ENCODE data around the gene HIPK4. TPM values are rescaled to one million over a fixed set of nuclear protein-coding genes. Genes with fewer than 3 reads are reported as not detected.
A peak's percentile ranks its signal among the peaks of the same experiment; 100 is the strongest.
"Not testable (repeated sequence)": the region's sequence is repeated elsewhere in the genome, so short reads cannot be mapped to it uniquely, and the experiment has no call there.

Gene HIPK4
- total RNA-seq, 1 donor from 2014 or later, result 0.07 TPM

GRCh38 chr19:40344422-40344821, 45.6 kb downstream of the HIPK4 start:
- H3K27me3 Mint-ChIP-seq (ENCODE audit: low read depth), result no peaks in the 10 kb centered on the region
- no peak overlapping the region for H3K27ac Mint-ChIP-seq
- no peaks in the 10 kb centered on the region for H3K9me3 Mint-ChIP-seq
- DNase-seq (ENCODE audit: low spot score), result no peak
- H3K4me1 Mint-ChIP-seq (ENCODE audit: low read depth), result peaks cover 14% of the 10 kb centered on the region
- peaks cover 16% of the 10 kb centered on the region for H3K36me3 Mint-ChIP-seq (ENCODE audit: low read depth)
- intact Hi-C loops (cut with micrococcal nuclease), result no loop called here
- H3K4me3 Mint-ChIP-seq (ENCODE audit: low read depth), result no peak overlapping the region

GRCh38 chr19:40342644-40343311, 47.2 kb downstream of the HIPK4 start:
- no peaks in the 10 kb centered on the region for H3K27me3 Mint-ChIP-seq (ENCODE audit: low read depth)
- DNase-seq (ENCODE audit: low spot score), result no peak
- H3K9me3 Mint-ChIP-seq, result no peaks in the 10 kb centered on the region
- H3K36me3 Mint-ChIP-seq (ENCODE audit: low read depth), result peaks cover 24% of the 10 kb centered on the region
- H3K4me1 Mint-ChIP-seq (ENCODE audit: low read depth), result peaks cover 9% of the 10 kb centered on the region
- intact Hi-C loops (cut with micrococcal nuclease), result no loop called here
- no peak overlapping the region for H3K27ac Mint-ChIP-seq
- H3K4me3 Mint-ChIP-seq (ENCODE audit: low read depth), result no peak overlapping the region

- Mint-ChIP-seq H3K36me3 (ENCODE audit: low read depth) (peaks cover 24% of the 10 kb centered on the region), H3K4me3 (ENCODE audit: low read depth) (no peak overlapping the region), H3K9me3 (no peaks in the 10 kb centered on the region), H3K27ac (peak overlapping the region; percentile 12), H3K4me1 (ENCODE audit: low read depth) (peaks cover 1% of the 10 kb centered on the region), H3K27me3 (ENCODE audit: low read depth) (no peaks in the 10 kb centered on the region)
- intact Hi-C loops (cut with micrococcal nuclease), result no loop called here
- DNase-seq (ENCODE audit: low spot score), result no peak
These were observed 48.1 kb downstream of the HIPK4 start for GRCh38 chr19:40341601-40342482.

GRCh38 chr19:40339018-40339728, 50.8 kb downstream of the HIPK4 start:
- intact Hi-C loops (cut with micrococcal nuclease), result no loop called here
- no peak overlapping the region for H3K4me3 Mint-ChIP-seq (ENCODE audit: low read depth)
- H3K27ac Mint-ChIP-seq, result no peak overlapping the region
- no peaks in the 10 kb centered on the region for H3K9me3 Mint-ChIP-seq
- no peak for DNase-seq (ENCODE audit: low spot score)
- H3K27me3 Mint-ChIP-seq (ENCODE audit: low read depth), result no peaks in the 10 kb centered on the region
- H3K4me1 Mint-ChIP-seq (ENCODE audit: low read depth), result peaks cover 1% of the 10 kb centered on the region
- peaks cover 24% of the 10 kb centered on the region for H3K36me3 Mint-ChIP-seq (ENCODE audit: low read depth)

GRCh38 chr19:40337594-40337993, 52.4 kb downstream of the HIPK4 start:
- intact Hi-C loops (cut with micrococcal nuclease), result no loop called here
- peaks cover 32% of the 10 kb centered on the region for H3K36me3 Mint-ChIP-seq (ENCODE audit: low read depth)
- H3K4me3 Mint-ChIP-seq (ENCODE audit: low read depth), result no peak overlapping the region
- H3K9me3 Mint-ChIP-seq, result no peaks in the 10 kb centered on the region
- DNase-seq (ENCODE audit: low spot score), result no peak
- no peaks in the 10 kb centered on the region for H3K27me3 Mint-ChIP-seq (ENCODE audit: low read depth)
- H3K27ac Mint-ChIP-seq, result no peak overlapping the region
- no peaks in the 10 kb centered on the region for H3K4me1 Mint-ChIP-seq (ENCODE audit: low read depth)

- DNase-seq (ENCODE audit: low spot score), result no peak
- Mint-ChIP-seq H3K36me3 (ENCODE audit: low read depth) (peaks cover 28% of the 10 kb centered on the region), H3K4me3 (ENCODE audit: low read depth) (no peak overlapping the region), H3K27me3 (ENCODE audit: low read depth) (no peaks in the 10 kb centered on the region), H3K4me1 (ENCODE audit: low read depth) (no peaks in the 10 kb centered on the region), H3K27ac (no peak overlapping the region), H3K9me3 (no peaks in the 10 kb centered on the region)
- intact Hi-C loops (cut with micrococcal nuclease), result no loop called here
These were observed 52.9 kb downstream of the HIPK4 start for GRCh38 chr19:40337107-40337506.

GRCh38 chr19:40336601-40336900, 53.4 kb downstream of the HIPK4 start:
- Mint-ChIP-seq H3K36me3 (ENCODE audit: low read depth) (peaks cover 31% of the 10 kb centered on the region), H3K27me3 (ENCODE audit: low read depth) (no peaks in the 10 kb centered on the region), H3K4me1 (ENCODE audit: low read depth) (no peaks in the 10 kb centered on the region), H3K27ac (no peak overlapping the region), H3K9me3 (no peaks in the 10 kb centered on the region), H3K4me3 (ENCODE audit: low read depth) (no peak overlapping the region)
- DNase-seq (ENCODE audit: low spot score), result no peak
- intact Hi-C loops (cut with micrococcal nuclease), result no loop called here

- no peak overlapping the region for H3K27ac Mint-ChIP-seq
- intact Hi-C loops (cut with micrococcal nuclease), result no loop called here
- no peaks in the 10 kb centered on the region for H3K9me3 Mint-ChIP-seq
- peaks cover 34% of the 10 kb centered on the region for H3K36me3 Mint-ChIP-seq (ENCODE audit: low read depth)
- no peak for DNase-seq (ENCODE audit: low spot score)
- no peaks in the 10 kb centered on the region for H3K27me3 Mint-ChIP-seq (ENCODE audit: low read depth)
- H3K4me1 Mint-ChIP-seq (ENCODE audit: low read depth), result no peaks in the 10 kb centered on the region
- H3K4me3 Mint-ChIP-seq (ENCODE audit: low read depth), result no peak overlapping the region
These were observed 54.0 kb downstream of the HIPK4 start for GRCh38 chr19:40335855-40336600.

- Mint-ChIP-seq H3K36me3 (ENCODE audit: low read depth) (peaks cover 40% of the 10 kb centered on the region), H3K4me1 (ENCODE audit: low read depth) (no peaks in the 10 kb centered on the region), H3K4me3 (ENCODE audit: low read depth) (no peak overlapping the region), H3K27ac (no peak overlapping the region), H3K9me3 (no peaks in the 10 kb centered on the region), H3K27me3 (ENCODE audit: low read depth) (no peaks in the 10 kb centered on the region)
- no peak for DNase-seq (ENCODE audit: low spot score)
- intact Hi-C loops (cut with micrococcal nuclease), result no loop called here
These were observed 54.9 kb downstream of the HIPK4 start for GRCh38 chr19:40335101-40335500.

GRCh38 chr19:40333083-40333482, 56.9 kb downstream of the HIPK4 start:
- H3K9me3 Mint-ChIP-seq; DNase-seq (ENCODE audit: low spot score); H3K27ac Mint-ChIP-seq; H3K4me3 Mint-ChIP-seq (ENCODE audit: low read depth); H3K27me3 Mint-ChIP-seq (ENCODE audit: low read depth); H3K4me1 Mint-ChIP-seq (ENCODE audit: low read depth); intact Hi-C loops (cut with micrococcal nuclease): not testable (repeated sequence)
- peaks cover 41% of the 10 kb centered on the region for H3K36me3 Mint-ChIP-seq (ENCODE audit: low read depth)

GRCh38 chr19:40332669-40333068, 57.3 kb downstream of the HIPK4 start:
- H3K9me3 Mint-ChIP-seq, result no peaks in the 10 kb centered on the region
- no peaks in the 10 kb centered on the region for H3K4me1 Mint-ChIP-seq (ENCODE audit: low read depth)
- peaks cover 41% of the 10 kb centered on the region for H3K36me3 Mint-ChIP-seq (ENCODE audit: low read depth)
- intact Hi-C loops (cut with micrococcal nuclease), result no loop called here
- H3K4me3 Mint-ChIP-seq (ENCODE audit: low read depth), result no peak overlapping the region
- H3K27me3 Mint-ChIP-seq (ENCODE audit: low read depth), result no peaks in the 10 kb centered on the region
- no peak for DNase-seq (ENCODE audit: low spot score)
- H3K27ac Mint-ChIP-seq, result no peak overlapping the region

- Mint-ChIP-seq H3K27ac (no peak overlapping the region), H3K36me3 (ENCODE audit: low read depth) (peaks cover 48% of the 10 kb centered on the region)
- intact Hi-C loops (cut with micrococcal nuclease), result no loop called here
These were observed 58.9 kb downstream of the HIPK4 start for GRCh38 chr19:40331052-40331451.

More at GRCh38 chr19:40331052-40331451, 58.9 kb downstream of the HIPK4 start:
- no peaks in the 10 kb centered on the region for H3K27me3 Mint-ChIP-seq (ENCODE audit: low read depth)
- no peaks in the 10 kb centered on the region for H3K4me1 Mint-ChIP-seq (ENCODE audit: low read depth)
- no peaks in the 10 kb centered on the region for H3K9me3 Mint-ChIP-seq
- DNase-seq (ENCODE audit: low spot score), result no peak
- H3K4me3 Mint-ChIP-seq (ENCODE audit: low read depth), result no peak overlapping the region

All from activated T-helper 2 cell treated with anti-CD3 and anti-CD28 coated beads, Interferon-gamma antibody, Interleukin-2, Interleukin-4, amounts not matched to agents 10 μg/mL and 5 μg/mL and 100 μg/mL, durations not matched to agents 14 hours and 24 hours and 36 hours (primary cell).